ENCODE results near the gene TRPC4. TPM values are rescaled to one million over a fixed set of nuclear protein-coding genes. Genes with fewer than 3 reads are reported as not detected.

The TRPC4 gene
- total RNA-seq, 1 experiment from 2014 or later: 19.0 TPM

- Mint-ChIP-seq H3K9me3 (no peaks in the 10 kb centered on the region; a peak in 1 of 5 replicates), H3K4me3 (no peak overlapping the region), H3K27ac (peak overlapping the region in 1 of 3 experiments; percentile 9; a peak in 2 of 7 replicates), H3K36me3 (ENCODE audit: insufficient read depth in 1 of 3, low read depth in 3 of 3) (peaks cover 0 to 5% (median 4%) of the 10 kb centered on the region in 3 experiments; a peak in 4 of 7 replicates), H3K27me3 (ENCODE audit: low read depth) (no peaks in the 10 kb centered on the region), H3K4me1 (peaks cover 19 to 29% of the 10 kb centered on the region in 2 experiments)
- H4K91ac ChIP-seq (ENCODE audit: insufficient read length, low read depth, low read length): no peak overlapping the region
- no peak overlapping the region for H3K27ac ChIP-seq (ENCODE audit: insufficient read length, low read depth, low read length)
- H2BK5ac ChIP-seq (ENCODE audit: insufficient read length, low read length): no peak overlapping the region
- no peak for DNase-seq
- H3K4me2 ChIP-seq (ENCODE audit: insufficient read depth, insufficient read length, low read length): no peak overlapping the region
- no peak overlapping the region for H3T11ph ChIP-seq (ENCODE audit: low read length)
- no peaks in the 10 kb centered on the region for H3K4me1 ChIP-seq (ENCODE audit: insufficient read depth, low read length)
- no peaks in the 10 kb centered on the region for H3K79me2 ChIP-seq (ENCODE audit: insufficient read depth, low read length)
- no peak overlapping the region for H2BK20ac ChIP-seq (ENCODE audit: low read depth, low read length, poor library complexity, severe bottlenecking)
- H3K9ac ChIP-seq (ENCODE audit: extremely low read depth, insufficient read length, low read length): no peak overlapping the region
- no peak overlapping the region for H2BK15ac ChIP-seq (ENCODE audit: low read depth, low read length)
- H3K23me2 ChIP-seq (ENCODE audit: insufficient read length, low read depth, low read length, poor library complexity, severe bottlenecking): no peaks in the 10 kb centered on the region
- H3K56ac ChIP-seq (ENCODE audit: insufficient read length, low read depth, low read length): no peak overlapping the region
- no peak overlapping the region for H3K4ac ChIP-seq (ENCODE audit: low read depth, low read length)
- H2BK12ac ChIP-seq (ENCODE audit: insufficient read length, low read depth, low read length): no peak overlapping the region
- no peak overlapping the region for H3K14ac ChIP-seq (ENCODE audit: insufficient read depth, low read length)
- no peak overlapping the region for H3K18ac ChIP-seq (ENCODE audit: insufficient read length, low read depth, low read length)
- no peaks in the 10 kb centered on the region for H3K9me3 ChIP-seq (ENCODE audit: control insufficient read depth, low read depth, low read length)
- no peak overlapping the region for H4K8ac ChIP-seq (replicated peaks; ENCODE audit: insufficient read length, low read depth, low read length)
- H4K5ac ChIP-seq (ENCODE audit: insufficient read length, low read depth, low read length): no peak overlapping the region
- H2AK5ac ChIP-seq (ENCODE audit: insufficient read length, low read length): no peak overlapping the region
- no CpG with 5 or more reads among the region's 1 CpG for WGBS (ENCODE audit: extremely low coverage, insufficient read length, low lambda C conversion rate)
- no peak overlapping the region for H2BK120ac ChIP-seq (ENCODE audit: low read depth, low read length, poor library complexity, severe bottlenecking)
- no peaks in the 10 kb centered on the region for H3K27me3 ChIP-seq (ENCODE audit: insufficient read depth, low read length)
- H4K20me1 ChIP-seq (ENCODE audit: control insufficient read depth, insufficient read depth, insufficient read length): no peaks in the 10 kb centered on the region
- no peak overlapping the region for H2AFZ ChIP-seq (ENCODE audit: low read length)
- TF ChIP-seq, protein P1, sequence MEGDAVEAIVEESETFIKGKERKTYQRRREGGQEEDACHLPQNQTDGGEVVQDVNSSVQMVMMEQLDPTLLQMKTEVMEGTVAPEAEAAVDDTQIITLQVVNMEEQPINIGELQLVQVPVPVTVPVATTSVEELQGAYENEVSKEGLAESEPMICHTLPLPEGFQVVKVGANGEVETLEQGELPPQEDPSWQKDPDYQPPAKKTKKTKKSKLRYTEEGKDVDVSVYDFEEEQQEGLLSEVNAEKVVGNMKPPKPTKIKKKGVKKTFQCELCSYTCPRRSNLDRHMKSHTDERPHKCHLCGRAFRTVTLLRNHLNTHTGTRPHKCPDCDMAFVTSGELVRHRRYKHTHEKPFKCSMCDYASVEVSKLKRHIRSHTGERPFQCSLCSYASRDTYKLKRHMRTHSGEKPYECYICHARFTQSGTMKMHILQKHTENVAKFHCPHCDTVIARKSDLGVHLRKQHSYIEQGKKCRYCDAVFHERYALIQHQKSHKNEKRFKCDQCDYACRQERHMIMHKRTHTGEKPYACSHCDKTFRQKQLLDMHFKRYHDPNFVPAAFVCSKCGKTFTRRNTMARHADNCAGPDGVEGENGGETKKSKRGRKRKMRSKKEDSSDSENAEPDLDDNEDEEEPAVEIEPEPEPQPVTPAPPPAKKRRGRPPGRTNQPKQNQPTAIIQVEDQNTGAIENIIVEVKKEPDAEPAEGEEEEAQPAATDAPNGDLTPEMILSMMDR (conservative IDR thresholded peaks at IDR 0.05): no peak
- H3K79me1 ChIP-seq (ENCODE audit: insufficient read depth, low read depth, low read length, poor library complexity, severe bottlenecking): no peaks in the 10 kb centered on the region
- H3K23ac ChIP-seq (ENCODE audit: insufficient read length, low read depth, low read length): no peak overlapping the region
Measured at GRCh38 chr13:37910790-37911189, 41.2 kb upstream of the TRPC4 start.

All from H9 (cell line).